ENCODE data around the gene DSCAML1. TPM values are rescaled to one million over a fixed set of nuclear protein-coding genes. Genes with fewer than 3 reads are reported as not detected.

Gene DSCAML1
- total and polyA plus RNA-seq, 4 donors, result 0.18 to 1.5 (median 1.1) TPM

DNA sequence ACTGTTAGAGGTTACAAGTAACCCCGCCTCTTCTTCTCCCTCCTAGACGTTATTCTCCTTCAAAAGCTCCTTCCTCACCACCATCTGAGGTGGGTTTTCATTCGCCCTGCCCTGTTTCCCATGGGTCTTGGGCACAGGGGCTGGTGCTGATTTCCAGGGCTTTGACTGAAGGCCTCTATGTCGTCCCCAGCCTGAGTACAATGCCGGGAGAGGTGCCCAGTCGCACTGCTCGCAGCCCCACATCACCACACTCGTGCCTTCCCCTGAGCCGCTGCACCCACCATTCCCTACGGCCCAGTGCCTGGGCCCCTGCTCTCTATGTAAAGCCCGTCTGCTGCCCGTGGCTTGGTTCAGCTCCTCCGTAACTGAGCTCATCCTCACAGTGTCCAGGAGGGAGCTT lies 169.8 kb downstream of the DSCAML1 start:
- TF ChIP-seq, protein P1, sequence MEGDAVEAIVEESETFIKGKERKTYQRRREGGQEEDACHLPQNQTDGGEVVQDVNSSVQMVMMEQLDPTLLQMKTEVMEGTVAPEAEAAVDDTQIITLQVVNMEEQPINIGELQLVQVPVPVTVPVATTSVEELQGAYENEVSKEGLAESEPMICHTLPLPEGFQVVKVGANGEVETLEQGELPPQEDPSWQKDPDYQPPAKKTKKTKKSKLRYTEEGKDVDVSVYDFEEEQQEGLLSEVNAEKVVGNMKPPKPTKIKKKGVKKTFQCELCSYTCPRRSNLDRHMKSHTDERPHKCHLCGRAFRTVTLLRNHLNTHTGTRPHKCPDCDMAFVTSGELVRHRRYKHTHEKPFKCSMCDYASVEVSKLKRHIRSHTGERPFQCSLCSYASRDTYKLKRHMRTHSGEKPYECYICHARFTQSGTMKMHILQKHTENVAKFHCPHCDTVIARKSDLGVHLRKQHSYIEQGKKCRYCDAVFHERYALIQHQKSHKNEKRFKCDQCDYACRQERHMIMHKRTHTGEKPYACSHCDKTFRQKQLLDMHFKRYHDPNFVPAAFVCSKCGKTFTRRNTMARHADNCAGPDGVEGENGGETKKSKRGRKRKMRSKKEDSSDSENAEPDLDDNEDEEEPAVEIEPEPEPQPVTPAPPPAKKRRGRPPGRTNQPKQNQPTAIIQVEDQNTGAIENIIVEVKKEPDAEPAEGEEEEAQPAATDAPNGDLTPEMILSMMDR (IDR thresholded peaks at IDR 0.05; ENCODE audit: control extremely low read depth, extremely low read depth), result no peak
- DNase-seq, result no peak
- 86 to 90% methylated on average over 13 of the region's 13 CpGs for WGBS, 2 donors
- Histone ChIP-seq H3K36me3 (ENCODE audit: control insufficient read depth in 4 of 4, insufficient read depth in 4 of 4, low read length in 4 of 4) (no peaks in the 10 kb centered on the region), H3K9ac (ENCODE audit: insufficient read depth in 1 of 2, low read length in 2 of 2) (no peak overlapping the region), H3K4me1 (ENCODE audit: control insufficient read depth in 5 of 5, insufficient read depth in 5 of 5, low read length in 5 of 5) (no peaks in the 10 kb centered on the region), H3K9me3 (ENCODE audit: control insufficient read depth in 4 of 4, insufficient read depth in 3 of 4, low read length in 3 of 4) (peaks cover 0 to 3% (median 0%) of the 10 kb centered on the region in 4 donors), H3K27me3 (ENCODE audit: control insufficient read depth in 3 of 3, insufficient read depth in 3 of 3, low read length in 2 of 3) (no peaks in the 10 kb centered on the region), H3K27ac (ENCODE audit: low read depth in 1 of 2, low read length in 1 of 2) (no peak overlapping the region), H3K4me3 (no peak overlapping the region)
- no peak for ATAC-seq (ENCODE audit: insufficient read depth, low FRiP score)

- ATAC-seq (ENCODE audit: insufficient read depth, low FRiP score) (no peak), DNase-seq (no peak)
- Histone ChIP-seq H3K9ac (ENCODE audit: insufficient read depth in 1 of 2, low read length in 2 of 2) (no peak overlapping the region), H3K27ac (ENCODE audit: low read depth in 1 of 2, low read length in 1 of 2) (no peak overlapping the region), H3K36me3 (ENCODE audit: control insufficient read depth in 4 of 4, insufficient read depth in 4 of 4, low read length in 4 of 4) (no peaks in the 10 kb centered on the region), H3K4me3 (no peak overlapping the region), H3K27me3 (ENCODE audit: control insufficient read depth in 3 of 3, insufficient read depth in 3 of 3, low read length in 2 of 3) (no peaks in the 10 kb centered on the region), H3K4me1 (ENCODE audit: control insufficient read depth in 5 of 5, insufficient read depth in 5 of 5, low read length in 5 of 5) (no peaks in the 10 kb centered on the region), H3K9me3 (ENCODE audit: control insufficient read depth in 4 of 4, insufficient read depth in 3 of 4, low read length in 3 of 4) (peaks cover 0 to 5% (median 0%) of the 10 kb centered on the region in 4 donors)
- WGBS, 2 donors, result 83 to 85% methylated on average over 9 of the region's 9 CpGs
- TF ChIP-seq, protein P1 (IDR thresholded peaks at IDR 0.05; ENCODE audit: control extremely low read depth, extremely low read depth), result no peak
These were observed 170.4 kb downstream of the DSCAML1 start for GRCh38 chr11:117626576-117626975.

- Histone ChIP-seq H3K36me3 (ENCODE audit: control insufficient read depth in 4 of 4, insufficient read depth in 4 of 4, low read length in 4 of 4) (no peaks in the 10 kb centered on the region), H3K4me3 (no peak overlapping the region), H3K27ac (ENCODE audit: low read depth in 1 of 2, low read length in 1 of 2) (no peak overlapping the region), H3K4me1 (ENCODE audit: control insufficient read depth in 5 of 5, insufficient read depth in 5 of 5, low read length in 5 of 5) (no peaks in the 10 kb centered on the region), H3K9ac (ENCODE audit: insufficient read depth in 1 of 2, low read length in 2 of 2) (no peak overlapping the region), H3K9me3 (ENCODE audit: control insufficient read depth in 4 of 4, insufficient read depth in 3 of 4, low read length in 3 of 4) (peaks cover 0 to 7% (median 1%) of the 10 kb centered on the region in 4 donors), H3K27me3 (ENCODE audit: control insufficient read depth in 3 of 3, insufficient read depth in 3 of 3, low read length in 2 of 3) (no peaks in the 10 kb centered on the region)
- DNase-seq, result no peak
- TF ChIP-seq, protein P1 (IDR thresholded peaks at IDR 0.05; ENCODE audit: control extremely low read depth, extremely low read depth), result no peak
- ATAC-seq (ENCODE audit: insufficient read depth, low FRiP score), result no peak
- 71 to 86% methylated on average over 4 of the region's 4 CpGs for WGBS, 2 donors
These were observed 171.8 kb downstream of the DSCAML1 start for GRCh38 chr11:117625237-117625636.

GRCh38 chr11:117623831-117624271 lies 173.2 kb downstream of the DSCAML1 start:
- WGBS, 2 donors, result 83 to 85% methylated on average over 2 of the region's 2 CpGs
- DNase-seq, result no peak

More at GRCh38 chr11:117623831-117624271, 173.2 kb downstream of the DSCAML1 start:
- no peak overlapping the region for H3K4me3 ChIP-seq
- TF ChIP-seq, protein P1 (IDR thresholded peaks at IDR 0.05; ENCODE audit: control extremely low read depth, extremely low read depth), result no peak
- no peak overlapping the region for H3K9ac ChIP-seq (ENCODE audit: insufficient read depth in 1 of 2, low read length in 2 of 2)
- no peaks in the 10 kb centered on the region for H3K27me3 ChIP-seq (ENCODE audit: control insufficient read depth in 3 of 3, insufficient read depth in 3 of 3, low read length in 2 of 3)
- no peak overlapping the region for H3K27ac ChIP-seq (ENCODE audit: low read depth in 1 of 2, low read length in 1 of 2)
- H3K36me3 ChIP-seq (ENCODE audit: control insufficient read depth in 4 of 4, insufficient read depth in 4 of 4, low read length in 4 of 4), result no peaks in the 10 kb centered on the region
- H3K9me3 ChIP-seq (ENCODE audit: control insufficient read depth in 4 of 4, insufficient read depth in 3 of 4, low read length in 3 of 4), result peaks cover 0 to 7% (median 1%) of the 10 kb centered on the region in 4 donors
- ATAC-seq (ENCODE audit: insufficient read depth, low FRiP score), result no peak
- no peaks in the 10 kb centered on the region for H3K4me1 ChIP-seq (ENCODE audit: control insufficient read depth in 5 of 5, insufficient read depth in 5 of 5, low read length in 5 of 5)
